ENCODE measurements around the gene ALDH1L1. TPM values are rescaled to one million over a fixed set of nuclear protein-coding genes. Genes with fewer than 3 reads are reported as not detected.

The ALDH1L1 gene
- total and polyA plus RNA-seq, 2 of the 8 experiments (the other 6 are each of a cell fraction or from before 2014, with no cell fraction given) = 0.98 to 1.6 TPM

- TF ChIP-seq, protein P1, sequence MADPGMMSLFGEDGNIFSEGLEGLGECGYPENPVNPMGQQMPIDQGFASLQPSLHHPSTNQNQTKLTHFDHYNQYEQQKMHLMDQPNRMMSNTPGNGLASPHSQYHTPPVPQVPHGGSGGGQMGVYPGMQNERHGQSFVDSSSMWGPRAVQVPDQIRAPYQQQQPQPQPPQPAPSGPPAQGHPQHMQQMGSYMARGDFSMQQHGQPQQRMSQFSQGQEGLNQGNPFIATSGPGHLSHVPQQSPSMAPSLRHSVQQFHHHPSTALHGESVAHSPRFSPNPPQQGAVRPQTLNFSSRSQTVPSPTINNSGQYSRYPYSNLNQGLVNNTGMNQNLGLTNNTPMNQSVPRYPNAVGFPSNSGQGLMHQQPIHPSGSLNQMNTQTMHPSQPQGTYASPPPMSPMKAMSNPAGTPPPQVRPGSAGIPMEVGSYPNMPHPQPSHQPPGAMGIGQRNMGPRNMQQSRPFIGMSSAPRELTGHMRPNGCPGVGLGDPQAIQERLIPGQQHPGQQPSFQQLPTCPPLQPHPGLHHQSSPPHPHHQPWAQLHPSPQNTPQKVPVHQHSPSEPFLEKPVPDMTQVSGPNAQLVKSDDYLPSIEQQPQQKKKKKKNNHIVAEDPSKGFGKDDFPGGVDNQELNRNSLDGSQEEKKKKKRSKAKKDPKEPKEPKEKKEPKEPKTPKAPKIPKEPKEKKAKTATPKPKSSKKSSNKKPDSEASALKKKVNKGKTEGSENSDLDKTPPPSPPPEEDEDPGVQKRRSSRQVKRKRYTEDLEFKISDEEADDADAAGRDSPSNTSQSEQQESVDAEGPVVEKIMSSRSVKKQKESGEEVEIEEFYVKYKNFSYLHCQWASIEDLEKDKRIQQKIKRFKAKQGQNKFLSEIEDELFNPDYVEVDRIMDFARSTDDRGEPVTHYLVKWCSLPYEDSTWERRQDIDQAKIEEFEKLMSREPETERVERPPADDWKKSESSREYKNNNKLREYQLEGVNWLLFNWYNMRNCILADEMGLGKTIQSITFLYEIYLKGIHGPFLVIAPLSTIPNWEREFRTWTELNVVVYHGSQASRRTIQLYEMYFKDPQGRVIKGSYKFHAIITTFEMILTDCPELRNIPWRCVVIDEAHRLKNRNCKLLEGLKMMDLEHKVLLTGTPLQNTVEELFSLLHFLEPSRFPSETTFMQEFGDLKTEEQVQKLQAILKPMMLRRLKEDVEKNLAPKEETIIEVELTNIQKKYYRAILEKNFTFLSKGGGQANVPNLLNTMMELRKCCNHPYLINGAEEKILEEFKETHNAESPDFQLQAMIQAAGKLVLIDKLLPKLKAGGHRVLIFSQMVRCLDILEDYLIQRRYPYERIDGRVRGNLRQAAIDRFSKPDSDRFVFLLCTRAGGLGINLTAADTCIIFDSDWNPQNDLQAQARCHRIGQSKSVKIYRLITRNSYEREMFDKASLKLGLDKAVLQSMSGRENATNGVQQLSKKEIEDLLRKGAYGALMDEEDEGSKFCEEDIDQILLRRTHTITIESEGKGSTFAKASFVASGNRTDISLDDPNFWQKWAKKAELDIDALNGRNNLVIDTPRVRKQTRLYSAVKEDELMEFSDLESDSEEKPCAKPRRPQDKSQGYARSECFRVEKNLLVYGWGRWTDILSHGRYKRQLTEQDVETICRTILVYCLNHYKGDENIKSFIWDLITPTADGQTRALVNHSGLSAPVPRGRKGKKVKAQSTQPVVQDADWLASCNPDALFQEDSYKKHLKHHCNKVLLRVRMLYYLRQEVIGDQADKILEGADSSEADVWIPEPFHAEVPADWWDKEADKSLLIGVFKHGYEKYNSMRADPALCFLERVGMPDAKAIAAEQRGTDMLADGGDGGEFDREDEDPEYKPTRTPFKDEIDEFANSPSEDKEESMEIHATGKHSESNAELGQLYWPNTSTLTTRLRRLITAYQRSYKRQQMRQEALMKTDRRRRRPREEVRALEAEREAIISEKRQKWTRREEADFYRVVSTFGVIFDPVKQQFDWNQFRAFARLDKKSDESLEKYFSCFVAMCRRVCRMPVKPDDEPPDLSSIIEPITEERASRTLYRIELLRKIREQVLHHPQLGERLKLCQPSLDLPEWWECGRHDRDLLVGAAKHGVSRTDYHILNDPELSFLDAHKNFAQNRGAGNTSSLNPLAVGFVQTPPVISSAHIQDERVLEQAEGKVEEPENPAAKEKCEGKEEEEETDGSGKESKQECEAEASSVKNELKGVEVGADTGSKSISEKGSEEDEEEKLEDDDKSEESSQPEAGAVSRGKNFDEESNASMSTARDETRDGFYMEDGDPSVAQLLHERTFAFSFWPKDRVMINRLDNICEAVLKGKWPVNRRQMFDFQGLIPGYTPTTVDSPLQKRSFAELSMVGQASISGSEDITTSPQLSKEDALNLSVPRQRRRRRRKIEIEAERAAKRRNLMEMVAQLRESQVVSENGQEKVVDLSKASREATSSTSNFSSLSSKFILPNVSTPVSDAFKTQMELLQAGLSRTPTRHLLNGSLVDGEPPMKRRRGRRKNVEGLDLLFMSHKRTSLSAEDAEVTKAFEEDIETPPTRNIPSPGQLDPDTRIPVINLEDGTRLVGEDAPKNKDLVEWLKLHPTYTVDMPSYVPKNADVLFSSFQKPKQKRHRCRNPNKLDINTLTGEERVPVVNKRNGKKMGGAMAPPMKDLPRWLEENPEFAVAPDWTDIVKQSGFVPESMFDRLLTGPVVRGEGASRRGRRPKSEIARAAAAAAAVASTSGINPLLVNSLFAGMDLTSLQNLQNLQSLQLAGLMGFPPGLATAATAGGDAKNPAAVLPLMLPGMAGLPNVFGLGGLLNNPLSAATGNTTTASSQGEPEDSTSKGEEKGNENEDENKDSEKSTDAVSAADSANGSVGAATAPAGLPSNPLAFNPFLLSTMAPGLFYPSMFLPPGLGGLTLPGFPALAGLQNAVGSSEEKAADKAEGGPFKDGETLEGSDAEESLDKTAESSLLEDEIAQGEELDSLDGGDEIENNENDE (IDR thresholded peaks at IDR 0.05; ENCODE audit: insufficient replicate concordance, low read length) = no peak
- no peak for TF ChIP-seq EZH2 (IDR thresholded peaks at IDR 0.05; ENCODE audit: low read depth, low read length, severe bottlenecking)
- no peak for TF ChIP-seq MAX (IDR thresholded peaks at IDR 0.05)
- no peak for TF ChIP-seq EGR1 (IDR thresholded peaks at IDR 0.05; ENCODE audit: borderline replicate concordance, low read depth, low read length)
- TF ChIP-seq CBX5 (IDR thresholded peaks at IDR 0.05; ENCODE audit: low read depth, low read length) = no peak
- TF ChIP-seq, protein P2, sequence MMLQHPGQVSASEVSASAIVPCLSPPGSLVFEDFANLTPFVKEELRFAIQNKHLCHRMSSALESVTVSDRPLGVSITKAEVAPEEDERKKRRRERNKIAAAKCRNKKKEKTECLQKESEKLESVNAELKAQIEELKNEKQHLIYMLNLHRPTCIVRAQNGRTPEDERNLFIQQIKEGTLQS (IDR thresholded peaks at IDR 0.05; ENCODE audit: insufficient read depth, low read depth, low read length) = no peak
- TF ChIP-seq RFX5 (IDR thresholded peaks at IDR 0.05; ENCODE audit: borderline replicate concordance, low read depth, low read length) = no peak
- no peak for TF ChIP-seq CBX8 (IDR thresholded peaks at IDR 0.05; ENCODE audit: borderline replicate concordance, low read depth, low read length)
- no peak for TF ChIP-seq ZNF274 (IDR thresholded peaks at IDR 0.05; ENCODE audit: borderline replicate concordance, extremely low read depth, low read length)
Measured at GRCh38 chr3:126147932-126148683, 32.3 kb downstream of the ALDH1L1 start (continued).
